Heart left ventricle (tissue), 13 donors: ENCODE data around the gene NCAPG2.

Source experiments
- POLR2A ChIP-seq, 2 donors: fragments of 450-650 bp; IDR thresholded peaks; one replicate each; pipeline ENCODE4 v1.6.1; 2017; ENCODE audit warnings: antibody characterized with exemption in 2 of 2, mild to moderate bottlenecking in 2 of 2, moderate library complexity in 2 of 2
- TF ChIP-seq, protein P1 (sequence below), 12 donors: fragments of 200-600 bp; sonication (generic) in 4 of 12; IDR thresholded peaks; one replicate each; pipeline versions ENCODE4 v1.5.0 to v1.8.0; 2018 to 2022; ENCODE audit warnings: antibody characterized with exemption in 12 of 12, mild to moderate bottlenecking in 5 of 12
- donor health status: ischemic (EF 13 %, LVEDD 7.1; RV severe dilation, severe dysfunction).
- donor health status: DM: no; HTN: yes; CAD: no.
- donor health status: DM: no; HTN: no; CAD: no.
- donor health status: ischemic (EF 25% LVEDD 6.9; RV normal size, moderate dysfunction).
- donor health status: ischemic (EF 25% LVEDD 5.7; RV mildly dilated, moderate dysfunction).
- donor health status: ischemic (EF 35%, LVEDD 5.7; RV mildly dilated, moderate dysfunction).
- donor health status: nonischemic (EF 11% LVEDD 7.7; RV severe dilation, severe dysfunction).
- donor health status: DM: yes; HTN: yes; CAD: no.
- donor health status: PGD.
- donor health status: ischemic (EF 29% LVEDD 5.4; RV normal size, mild dysfunction).
- donor health status: nonischemic (EF 23%, LVEDD 6.1; RV moderate dilation, normal function).

GRCh38 chr7:158601090-158601489, 103.5 kb downstream of the NCAPG2 start:
- TF ChIP-seq POLR2A (IDR thresholded peaks at IDR 0.05), result no peak
- TF ChIP-seq, protein P1, sequence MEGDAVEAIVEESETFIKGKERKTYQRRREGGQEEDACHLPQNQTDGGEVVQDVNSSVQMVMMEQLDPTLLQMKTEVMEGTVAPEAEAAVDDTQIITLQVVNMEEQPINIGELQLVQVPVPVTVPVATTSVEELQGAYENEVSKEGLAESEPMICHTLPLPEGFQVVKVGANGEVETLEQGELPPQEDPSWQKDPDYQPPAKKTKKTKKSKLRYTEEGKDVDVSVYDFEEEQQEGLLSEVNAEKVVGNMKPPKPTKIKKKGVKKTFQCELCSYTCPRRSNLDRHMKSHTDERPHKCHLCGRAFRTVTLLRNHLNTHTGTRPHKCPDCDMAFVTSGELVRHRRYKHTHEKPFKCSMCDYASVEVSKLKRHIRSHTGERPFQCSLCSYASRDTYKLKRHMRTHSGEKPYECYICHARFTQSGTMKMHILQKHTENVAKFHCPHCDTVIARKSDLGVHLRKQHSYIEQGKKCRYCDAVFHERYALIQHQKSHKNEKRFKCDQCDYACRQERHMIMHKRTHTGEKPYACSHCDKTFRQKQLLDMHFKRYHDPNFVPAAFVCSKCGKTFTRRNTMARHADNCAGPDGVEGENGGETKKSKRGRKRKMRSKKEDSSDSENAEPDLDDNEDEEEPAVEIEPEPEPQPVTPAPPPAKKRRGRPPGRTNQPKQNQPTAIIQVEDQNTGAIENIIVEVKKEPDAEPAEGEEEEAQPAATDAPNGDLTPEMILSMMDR (IDR thresholded peaks at IDR 0.05), result no peak
